ENCODE measurements around the gene CFDP1.
"Not testable (repeated sequence)": the region's sequence is repeated elsewhere in the genome, so short reads cannot be mapped to it uniquely, and the experiment has no call there.

The CFDP1 gene

GRCh38 chr16:75458439-75458838, 25.1 kb upstream of the CFDP1 start:
- no peak for DNase-seq (ENCODE audit: low read depth in 3 of 3)

- DNase-seq (ENCODE audit: low read depth in 3 of 3) = no peak
These were observed 24.7 kb upstream of the CFDP1 start for GRCh38 chr16:75458029-75458428.

GRCh38 chr16:75457485-75458021, 24.2 kb upstream of the CFDP1 start:
- no peak for DNase-seq (ENCODE audit: low read depth in 3 of 3)

GRCh38 chr16:75456971-75457370, 23.7 kb upstream of the CFDP1 start:
- DNase-seq (ENCODE audit: low read depth in 3 of 3) = no peak

- DNase-seq (ENCODE audit: low read depth in 3 of 3) = not testable (repeated sequence)
These were observed 23.2 kb upstream of the CFDP1 start for GRCh38 chr16:75456486-75456885.

GRCh38 chr16:75455677-75456076, 22.4 kb upstream of the CFDP1 start:
- DNase-seq (ENCODE audit: low read depth in 3 of 3) = no peak

- DNase-seq (ENCODE audit: low read depth in 3 of 3) = no peak
These were observed 19.3 kb upstream of the CFDP1 start for GRCh38 chr16:75452464-75453190.

- no peak for DNase-seq (ENCODE audit: low read depth in 3 of 3)
These were observed 13.1 kb upstream of the CFDP1 start for GRCh38 chr16:75446416-75446815.

- DNase-seq (ENCODE audit: low read depth in 3 of 3) = no peak
These were observed 12.0 kb upstream of the CFDP1 start for GRCh38 chr16:75445298-75445697.

GRCh38 chr16:75443298-75443697, 10.0 kb upstream of the CFDP1 start:
- DNase-seq (ENCODE audit: low read depth in 3 of 3) = no peak

GRCh38 chr16:75433732-75434413, 570 bp upstream of the CFDP1 start:
- peak in 1 of 3 experiments; percentile 38 for DNase-seq (ENCODE audit: low read depth in 3 of 3)

GRCh38 chr16:75429621-75430403, 3.5 kb downstream of the CFDP1 start:
- DNase-seq (ENCODE audit: low read depth in 3 of 3) = no peak

- not testable (repeated sequence) for DNase-seq (ENCODE audit: low read depth in 3 of 3)
These were observed 6.8 kb downstream of the CFDP1 start for GRCh38 chr16:75426524-75426923.

- not testable (repeated sequence) for DNase-seq (ENCODE audit: low read depth in 3 of 3)
These were observed 9.1 kb downstream of the CFDP1 start for GRCh38 chr16:75424105-75424762.

GRCh38 chr16:75423723-75424104, 9.6 kb downstream of the CFDP1 start:
- no peak for DNase-seq (ENCODE audit: low read depth in 3 of 3)

GRCh38 chr16:75421820-75422126, 11.5 kb downstream of the CFDP1 start:
- DNase-seq (ENCODE audit: low read depth in 3 of 3) = no peak

GRCh38 chr16:75420987-75421819, 12.1 kb downstream of the CFDP1 start:
- DNase-seq (ENCODE audit: low read depth in 3 of 3) = peak in 1 of 3 experiments; percentile 28

GRCh38 chr16:75416904-75417565, 16.3 kb downstream of the CFDP1 start:
- DNase-seq (ENCODE audit: low read depth in 3 of 3) = no peak

- DNase-seq (ENCODE audit: low read depth in 3 of 3) = no peak
These were observed 18.0 kb downstream of the CFDP1 start for GRCh38 chr16:75415169-75415905.

- DNase-seq (ENCODE audit: low read depth in 3 of 3) = no peak
These were observed 19.4 kb downstream of the CFDP1 start for GRCh38 chr16:75413951-75414350.
